Left ventricle myocardium inferior (tissue), 1 donor: ENCODE results near the gene ADD2. TPM values are rescaled to one million over a fixed set of nuclear protein-coding genes. Genes with fewer than 3 reads are reported as not detected.

Source experiments
- DNase-seq: peaks from one replicate; pipeline ENCODE4 v3.0.0-alpha.2; 2020
- H3K27ac ChIP-seq: fragments of 200-600 bp; replicated peaks from 2 replicates; pipeline ENCODE4 v1.8.0; 2021
- H3K27me3 ChIP-seq: fragments of 200-600 bp; 2 replicates; pipeline ENCODE4 v1.8.0; 2021; ENCODE audit warnings: low read depth
- H3K36me3 ChIP-seq: fragments of 200-600 bp; 2 replicates; pipeline ENCODE4 v1.8.0; 2021
- H3K4me1 ChIP-seq: fragments of 200-600 bp; 2 replicates; pipeline ENCODE4 v1.8.0; 2021
- H3K4me3 ChIP-seq: fragments of 200-600 bp; 2 replicates; pipeline ENCODE4 v1.8.0; 2021; ENCODE audit warnings: mild to moderate bottlenecking, moderate library complexity
- H3K9me3 ChIP-seq: fragments of 200-600 bp; replicated peaks from 2 replicates; pipeline ENCODE4 v1.8.0; 2021
- CTCF ChIP-seq: fragments of 200-600 bp; IDR thresholded peaks from 2 replicates; pipeline ENCODE4 v1.8.0; 2021; ENCODE audit warnings: antibody characterized with exemption, mild to moderate bottlenecking, borderline replicate concordance
- intact Hi-C: fragments of 100-400 bp; cut with micrococcal nuclease; formaldehyde crosslinking; loops from one replicate; pipeline ENCODE4 v1.11.0; 2022
- total RNA-seq: library from RNA; stranded (reverse); fragmentation: NEBNext Ultra II Directional; extraction: Animal tissue kit (Norgen Biotek cat#: 25700); gene quantifications from one replicate; pipeline ENCODE4 v1.2.1, GENCODE V29; 2021
- donor health status: DM: no; HTN: yes; CAD: no; lungs with severe emphysema.

The ADD2 gene
- total RNA-seq, 1 donor from 2014 or later: 2.7 TPM

- Histone ChIP-seq H3K27ac (peak overlapping the region; percentile 51), H3K9me3 (no peaks in the 10 kb centered on the region), H3K4me3 (no peak overlapping the region), H3K27me3 (no peaks in the 10 kb centered on the region), H3K4me1 (peaks cover 7% of the 10 kb centered on the region), H3K36me3 (no peaks in the 10 kb centered on the region)
- no peak for TF ChIP-seq CTCF
- intact Hi-C loops: no loop called here
- no peak for DNase-seq
Measured at GRCh38 chr2:70679259-70679658, 88.7 kb downstream of the ADD2 start.

- H3K36me3 ChIP-seq: no peaks in the 10 kb centered on the region
- no peak overlapping the region for H3K4me3 ChIP-seq
- no peak for DNase-seq
- H3K27ac ChIP-seq: peak overlapping the region; percentile 51
- no peaks in the 10 kb centered on the region for H3K9me3 ChIP-seq
- TF ChIP-seq CTCF: no peak
- H3K4me1 ChIP-seq: peaks cover 7% of the 10 kb centered on the region
- no peaks in the 10 kb centered on the region for H3K27me3 ChIP-seq
- intact Hi-C loops: no loop called here
Measured at GRCh38 chr2:70678576-70679143, 89.3 kb downstream of the ADD2 start.

- no peaks in the 10 kb centered on the region for H3K9me3 ChIP-seq
- no peaks in the 10 kb centered on the region for H3K27me3 ChIP-seq
- no peaks in the 10 kb centered on the region for H3K36me3 ChIP-seq
- intact Hi-C loops: no loop called here
- no peak overlapping the region for H3K4me3 ChIP-seq
- DNase-seq: no peak
- no peak for TF ChIP-seq CTCF
- H3K4me1 ChIP-seq: peaks cover 7% of the 10 kb centered on the region
- no peak overlapping the region for H3K27ac ChIP-seq
Measured at GRCh38 chr2:70676301-70677035, 91.5 kb downstream of the ADD2 start.

GRCh38 chr2:70675862-70676261, 92.1 kb downstream of the ADD2 start:
- intact Hi-C loops: no loop called here
- H3K36me3 ChIP-seq: no peaks in the 10 kb centered on the region
- H3K4me1 ChIP-seq: peaks cover 7% of the 10 kb centered on the region
- H3K4me3 ChIP-seq: no peak overlapping the region
- TF ChIP-seq CTCF: no peak
- H3K27ac ChIP-seq: no peak overlapping the region
- no peaks in the 10 kb centered on the region for H3K27me3 ChIP-seq
- DNase-seq: no peak
- no peaks in the 10 kb centered on the region for H3K9me3 ChIP-seq

- no peaks in the 10 kb centered on the region for H3K27me3 ChIP-seq
- H3K4me1 ChIP-seq: peaks cover 7% of the 10 kb centered on the region
- no peak overlapping the region for H3K27ac ChIP-seq
- intact Hi-C loops: no loop called here
- no peak for DNase-seq
- H3K36me3 ChIP-seq: no peaks in the 10 kb centered on the region
- no peak overlapping the region for H3K4me3 ChIP-seq
- TF ChIP-seq CTCF: no peak
- H3K9me3 ChIP-seq: no peaks in the 10 kb centered on the region
Measured at GRCh38 chr2:70674636-70675430, 93.2 kb downstream of the ADD2 start.
